Measurements from ENCODE around the gene MCFD2.

MCFD2 gene

DNA sequence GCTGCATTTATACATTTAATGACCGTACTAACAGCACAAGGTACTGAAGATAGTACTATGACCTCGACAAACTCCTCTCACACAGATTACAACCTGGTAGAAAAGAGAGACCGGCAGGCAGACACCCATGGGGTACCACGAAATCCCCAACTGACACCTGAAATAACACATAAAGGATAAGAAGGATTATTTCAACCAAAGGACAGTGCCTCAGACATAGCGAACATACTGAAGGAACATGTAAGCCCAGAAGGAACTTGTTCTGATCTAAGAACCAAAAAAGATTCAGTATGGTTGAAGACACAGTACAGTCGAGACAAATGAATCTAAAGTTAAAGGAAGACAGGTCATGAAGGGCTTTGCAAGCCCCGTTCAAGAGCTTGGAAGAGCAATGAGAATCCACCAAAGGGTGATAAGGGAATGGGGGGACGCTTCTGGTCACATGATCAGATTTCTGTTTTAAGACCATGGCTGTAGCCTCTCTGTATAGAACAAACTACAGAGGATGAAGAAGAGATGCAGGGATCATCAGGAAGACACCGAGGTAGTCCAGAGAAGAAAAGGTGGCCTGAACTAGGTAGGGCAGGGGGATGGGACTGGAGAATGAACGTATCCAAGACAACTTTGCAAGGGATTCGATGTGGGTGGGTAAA lies 902 bp downstream of the MCFD2 start:
- Histone ChIP-seq H2AK5ac (ENCODE audit: low read length) (peak overlapping the region; percentile 36), H2AFZ (ENCODE audit: insufficient read depth, low read length, poor library complexity) (no peak overlapping the region), H3K79me2 (ENCODE audit: control insufficient read depth, insufficient read depth, low read length, poor library complexity) (peaks cover 8% of the 10 kb centered on the region), H2BK5ac (ENCODE audit: low read depth, low read length, poor library complexity) (peak overlapping the region; percentile 57), H3K79me1 (ENCODE audit: low read length) (peaks cover 11% of the 10 kb centered on the region), H3K18ac (ENCODE audit: low read length) (peak overlapping the region; percentile 83), H4K91ac (ENCODE audit: low read depth, low read length) (peak overlapping the region; percentile 88), H3K27me3 (ENCODE audit: insufficient read depth, low read length) (no peaks in the 10 kb centered on the region), H4K12ac (ENCODE audit: low read depth, low read length) (peak overlapping the region; percentile 61), H3K4me1 (ENCODE audit: control insufficient read depth in 1 of 2, insufficient read depth in 2 of 2, low read length in 2 of 2) (peaks cover 14 to 21% of the 10 kb centered on the region in 2 experiments), H2BK12ac (ENCODE audit: low read length) (peak overlapping the region; percentile 8), H4K8ac (ENCODE audit: low read depth, low read length) (peak overlapping the region; percentile 86), H3K23ac (ENCODE audit: low read length) (no peak overlapping the region), H3K4me3 (ENCODE audit: low read depth, low read length) (peak overlapping the region; percentile 95), H3K27ac (ENCODE audit: low read depth, low read length) (no peak overlapping the region), H3K9me3 (ENCODE audit: insufficient read depth, low read depth, low read length) (no peaks in the 10 kb centered on the region), H3K4me2 (ENCODE audit: low read length) (peak overlapping the region; percentile 91), H3K9ac (ENCODE audit: low read length) (peak overlapping the region; percentile 97), H3K14ac (ENCODE audit: low read length) (peak overlapping the region; percentile 87), H3K36me3 (ENCODE audit: control insufficient read depth in 1 of 2, insufficient read depth in 2 of 2, low read length in 2 of 2) (peaks cover 2 to 19% of the 10 kb centered on the region in 2 experiments), H3K4ac (ENCODE audit: low read depth, low read length) (peak overlapping the region; percentile 87), H2BK120ac (ENCODE audit: insufficient read depth, low read length, poor library complexity) (peak overlapping the region; percentile 79)
- WGBS (ENCODE audit: extremely low coverage, insufficient coverage, insufficient read length) = no CpG with 5 or more reads among the region's 11 CpGs
- no peak for DNase-seq

DNA sequence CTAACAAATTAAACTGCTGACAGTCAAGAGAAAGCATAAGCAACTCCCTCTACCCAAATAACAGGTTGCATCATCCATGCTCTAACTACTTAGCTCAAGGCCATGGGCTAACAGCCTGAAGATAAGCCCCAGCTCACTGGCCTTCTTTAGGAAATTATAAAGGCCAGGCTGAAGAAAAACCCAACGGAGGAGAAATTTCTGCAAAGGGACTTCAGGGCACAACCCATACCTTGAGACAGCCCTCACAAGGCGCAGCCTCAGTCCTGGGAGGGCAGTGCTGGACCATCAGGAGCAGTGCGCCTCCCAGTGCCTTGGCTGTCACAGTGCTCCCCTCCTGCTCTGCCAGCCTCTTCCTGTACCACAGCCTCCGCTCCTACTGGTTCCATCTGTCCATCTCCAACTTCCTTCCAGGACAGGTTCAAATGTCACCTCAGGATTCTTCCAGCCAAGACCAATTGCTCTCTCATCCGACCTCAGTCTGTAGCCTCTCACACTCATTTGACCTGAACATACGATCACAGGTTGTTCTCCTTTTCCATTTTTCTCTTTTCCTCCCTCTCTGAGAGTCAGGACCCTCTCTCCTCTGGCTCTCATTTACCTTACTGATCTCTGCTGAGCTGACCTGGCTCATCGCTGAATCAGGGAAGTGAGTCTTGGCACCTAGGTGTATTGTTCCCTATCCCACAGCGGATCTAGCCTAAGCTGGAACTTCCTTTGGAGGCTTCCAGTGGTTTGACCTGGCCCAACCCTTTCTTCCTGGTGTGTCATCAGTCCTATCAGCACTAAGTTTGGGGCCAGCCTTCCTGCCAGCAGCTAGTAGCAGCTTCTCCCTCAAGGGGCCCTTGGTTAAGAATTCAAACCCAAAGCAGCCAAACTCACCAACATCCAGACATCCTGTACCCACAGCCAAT lies 1.9 kb downstream of the MCFD2 start:
- no CpG with 5 or more reads among the region's 8 CpGs for WGBS (ENCODE audit: extremely low coverage, insufficient coverage, insufficient read length)
- Histone ChIP-seq H3K14ac (ENCODE audit: low read length) (no peak overlapping the region), H4K12ac (ENCODE audit: low read depth, low read length) (no peak overlapping the region), H2AFZ (ENCODE audit: insufficient read depth, low read length, poor library complexity) (peak overlapping the region; percentile 43), H3K4me3 (ENCODE audit: low read depth, low read length) (no peak overlapping the region), H3K9ac (ENCODE audit: low read length) (no peak overlapping the region), H3K18ac (ENCODE audit: low read length) (peak overlapping the region; percentile 19), H2BK5ac (ENCODE audit: low read depth, low read length, poor library complexity) (no peak overlapping the region), H3K27ac (ENCODE audit: low read depth, low read length) (no peak overlapping the region), H3K4me2 (ENCODE audit: low read length) (peak overlapping the region; percentile 91), H3K27me3 (ENCODE audit: insufficient read depth, low read length) (no peaks in the 10 kb centered on the region), H3K4me1 (ENCODE audit: control insufficient read depth in 1 of 2, insufficient read depth in 2 of 2, low read length in 2 of 2) (peaks cover 14 to 24% of the 10 kb centered on the region in 2 experiments), H2AK5ac (ENCODE audit: low read length) (no peak overlapping the region), H3K79me1 (ENCODE audit: low read length) (peaks cover 11% of the 10 kb centered on the region), H3K79me2 (ENCODE audit: control insufficient read depth, insufficient read depth, low read length, poor library complexity) (peaks cover 8% of the 10 kb centered on the region), H4K8ac (ENCODE audit: low read depth, low read length) (no peak overlapping the region), H3K23ac (ENCODE audit: low read length) (peak overlapping the region; percentile 62), H3K36me3 (ENCODE audit: control insufficient read depth in 1 of 2, insufficient read depth in 2 of 2, low read length in 2 of 2) (peaks cover 10 to 28% of the 10 kb centered on the region in 2 experiments), H2BK12ac (ENCODE audit: low read length) (no peak overlapping the region), H3K9me3 (ENCODE audit: insufficient read depth, low read depth, low read length) (no peaks in the 10 kb centered on the region), H3K4ac (ENCODE audit: low read depth, low read length) (peak overlapping the region; percentile 71), H4K91ac (ENCODE audit: low read depth, low read length) (no peak overlapping the region), H2BK120ac (ENCODE audit: insufficient read depth, low read length, poor library complexity) (no peak overlapping the region)
- DNase-seq = no peak

DNA sequence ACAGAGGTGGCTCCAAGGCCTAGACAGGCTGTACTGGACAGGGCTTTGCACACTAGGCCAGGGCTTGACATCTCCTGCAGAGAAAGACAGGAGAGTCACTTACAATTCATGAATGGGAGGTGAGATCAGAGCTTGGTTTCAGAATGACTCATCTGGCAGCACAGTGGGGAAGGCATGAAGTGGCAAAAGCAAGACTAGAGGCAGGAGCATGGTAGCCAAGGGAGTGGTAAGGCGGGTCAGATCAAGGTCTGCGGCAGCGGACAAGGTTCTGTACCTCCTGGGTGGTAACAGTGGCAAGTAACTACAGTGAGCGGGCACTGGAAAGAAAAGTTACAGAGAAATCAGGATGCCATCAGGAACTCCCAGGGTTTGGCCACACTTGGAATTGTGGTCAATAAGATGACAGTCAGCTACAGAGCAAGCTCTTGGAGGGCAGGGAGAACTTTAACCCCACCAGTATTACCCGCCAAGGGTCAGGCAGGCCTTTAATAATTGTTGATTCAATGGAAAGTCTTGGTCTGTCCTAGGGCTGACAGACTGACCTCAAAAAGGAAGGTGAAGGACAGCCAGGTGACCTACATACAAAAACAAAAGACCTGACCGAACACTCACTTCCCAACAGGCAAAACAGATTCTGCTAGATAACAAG lies 5.7 kb downstream of the MCFD2 start:
- H2BK5ac ChIP-seq (ENCODE audit: low read depth, low read length, poor library complexity) = no peak overlapping the region
- H3K79me2 ChIP-seq (ENCODE audit: control insufficient read depth, insufficient read depth, low read length, poor library complexity) = no peaks in the 10 kb centered on the region
- no peak overlapping the region for H4K91ac ChIP-seq (ENCODE audit: low read depth, low read length)
- H3K23ac ChIP-seq (ENCODE audit: low read length) = no peak overlapping the region
- H4K8ac ChIP-seq (ENCODE audit: low read depth, low read length) = no peak overlapping the region
- H3K4me1 ChIP-seq (ENCODE audit: control insufficient read depth in 1 of 2, insufficient read depth in 2 of 2, low read length in 2 of 2) = peaks cover 7 to 19% of the 10 kb centered on the region in 2 experiments
- WGBS (ENCODE audit: extremely low coverage, insufficient coverage, insufficient read length) = no CpG with 5 or more reads among the region's 6 CpGs
- H2AFZ ChIP-seq (ENCODE audit: insufficient read depth, low read length, poor library complexity) = no peak overlapping the region
- H3K27ac ChIP-seq (ENCODE audit: low read depth, low read length) = no peak overlapping the region
- H2AK5ac ChIP-seq (ENCODE audit: low read length) = no peak overlapping the region
- H3K9ac ChIP-seq (ENCODE audit: low read length) = no peak overlapping the region
- no peak overlapping the region for H2BK120ac ChIP-seq (ENCODE audit: insufficient read depth, low read length, poor library complexity)
- H3K9me3 ChIP-seq (ENCODE audit: insufficient read depth, low read depth, low read length) = no peaks in the 10 kb centered on the region
- no peak overlapping the region for H3K4ac ChIP-seq (ENCODE audit: low read depth, low read length)
- H3K79me1 ChIP-seq (ENCODE audit: low read length) = no peaks in the 10 kb centered on the region
- H3K4me2 ChIP-seq (ENCODE audit: low read length) = no peak overlapping the region
- peaks cover 28 to 58% of the 10 kb centered on the region in 2 experiments for H3K36me3 ChIP-seq (ENCODE audit: control insufficient read depth in 1 of 2, insufficient read depth in 2 of 2, low read length in 2 of 2)
- no peak overlapping the region for H3K4me3 ChIP-seq (ENCODE audit: low read depth, low read length)
- H3K18ac ChIP-seq (ENCODE audit: low read length) = no peak overlapping the region
- no peaks in the 10 kb centered on the region for H3K27me3 ChIP-seq (ENCODE audit: insufficient read depth, low read length)
- H4K12ac ChIP-seq (ENCODE audit: low read depth, low read length) = no peak overlapping the region
- no peak for DNase-seq
- H3K14ac ChIP-seq (ENCODE audit: low read length) = no peak overlapping the region
- no peak overlapping the region for H2BK12ac ChIP-seq (ENCODE audit: low read length)

DNA sequence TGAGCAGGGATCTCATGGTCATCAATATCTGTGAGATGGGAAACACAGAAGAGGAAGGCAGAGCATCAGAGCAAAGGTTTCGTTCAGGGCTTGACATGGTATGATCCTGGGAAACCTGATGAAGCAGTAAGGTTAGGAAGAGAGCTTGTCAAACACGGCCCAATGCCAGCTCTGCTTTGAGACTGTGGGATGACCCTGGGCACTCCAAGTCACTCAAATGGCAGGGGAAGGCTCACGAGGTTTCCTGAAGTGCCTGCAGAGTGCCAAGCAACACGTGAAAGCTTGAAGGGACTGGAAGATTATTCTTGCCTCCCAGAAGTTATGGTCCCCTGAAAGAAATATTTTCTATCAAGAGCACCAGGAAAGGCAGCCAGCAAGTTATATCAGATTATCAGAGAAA lies 6.5 kb downstream of the MCFD2 start:
- Histone ChIP-seq H3K27me3 (ENCODE audit: insufficient read depth, low read length) (no peaks in the 10 kb centered on the region), H3K9ac (ENCODE audit: low read length) (no peak overlapping the region), H2AK5ac (ENCODE audit: low read length) (no peak overlapping the region), H2BK5ac (ENCODE audit: low read depth, low read length, poor library complexity) (no peak overlapping the region), H3K4me2 (ENCODE audit: low read length) (no peak overlapping the region), H3K18ac (ENCODE audit: low read length) (no peak overlapping the region), H2AFZ (ENCODE audit: insufficient read depth, low read length, poor library complexity) (no peak overlapping the region), H3K36me3 (ENCODE audit: control insufficient read depth in 1 of 2, insufficient read depth in 2 of 2, low read length in 2 of 2) (peaks cover 28 to 58% of the 10 kb centered on the region in 2 experiments), H3K14ac (ENCODE audit: low read length) (no peak overlapping the region), H3K27ac (ENCODE audit: low read depth, low read length) (no peak overlapping the region), H3K4me3 (ENCODE audit: low read depth, low read length) (no peak overlapping the region), H4K8ac (ENCODE audit: low read depth, low read length) (no peak overlapping the region), H4K12ac (ENCODE audit: low read depth, low read length) (no peak overlapping the region), H3K9me3 (ENCODE audit: insufficient read depth, low read depth, low read length) (no peaks in the 10 kb centered on the region), H2BK120ac (ENCODE audit: insufficient read depth, low read length, poor library complexity) (no peak overlapping the region), H3K79me1 (ENCODE audit: low read length) (no peaks in the 10 kb centered on the region), H3K4me1 (ENCODE audit: control insufficient read depth in 1 of 2, insufficient read depth in 2 of 2, low read length in 2 of 2) (peaks cover 6 to 13% of the 10 kb centered on the region in 2 experiments), H2BK12ac (ENCODE audit: low read length) (no peak overlapping the region), H4K91ac (ENCODE audit: low read depth, low read length) (no peak overlapping the region), H3K79me2 (ENCODE audit: control insufficient read depth, insufficient read depth, low read length, poor library complexity) (no peaks in the 10 kb centered on the region), H3K4ac (ENCODE audit: low read depth, low read length) (peak overlapping the region; percentile 8), H3K23ac (ENCODE audit: low read length) (no peak overlapping the region)
- no peak for DNase-seq
- WGBS (ENCODE audit: extremely low coverage, insufficient coverage, insufficient read length) = no CpG with 5 or more reads among the region's 4 CpGs

All from trophoblast cell (in vitro differentiated cells and primary cell).